ENCODE results near the gene CNBP. TPM values are rescaled to one million over a fixed set of nuclear protein-coding genes. Genes with fewer than 3 reads are reported as not detected.
A peak's percentile ranks its signal among the peaks of the same experiment; 100 is the strongest.

CNBP gene
- total RNA-seq, 1 experiment from 2014 or later: 353 TPM

GRCh38 chr3:129119365-129120100, 64.2 kb downstream of the CNBP start:
- CTCF ChIA-PET: interaction anchor here (3.7 kb wide), 1 partner anchor 66 kb away, joined by 16 read pairs; no protein-coding TSS in a partner anchor

More at GRCh38 chr3:129119365-129120100, 64.2 kb downstream of the CNBP start:
- Histone ChIP-seq H3K9me2 (ENCODE audit: insufficient read depth) (no peaks in the 10 kb centered on the region), H3K4me3 (replicated peaks in 1 of 2; ENCODE audit: low read depth in 1 of 2, low read length in 2 of 2) (peak overlapping the region; percentile 69 to 76; a peak in 3 of 4 replicates), H2AFZ (ENCODE audit: low read depth, low read length, poor library complexity, severe bottlenecking) (no peak overlapping the region), H3K27me3 (ENCODE audit: insufficient read depth, low read length) (no peaks in the 10 kb centered on the region), H3K4me2 (ENCODE audit: low read length) (peak overlapping the region; percentile 91; the same call in 1 of the 2 replicates), H3K27ac (ENCODE audit: low read depth, low read length) (no peak overlapping the region), H4K20me1 (ENCODE audit: insufficient read depth) (no peaks in the 10 kb centered on the region), H3K9ac (ENCODE audit: low read length) (peak overlapping the region; percentile 78; the same call in 1 of the 2 replicates), H3K4me1 (ENCODE audit: control insufficient read depth in 1 of 2, insufficient read depth in 2 of 2, low read length in 2 of 2) (peaks cover 16 to 36% of the 10 kb centered on the region in 2 experiments), H3K79me2 (ENCODE audit: insufficient read depth, low read length) (peaks cover 5% of the 10 kb centered on the region; the same call in 1 of the 2 replicates), H3K36me3 (ENCODE audit: control insufficient read depth in 1 of 2, insufficient read depth in 2 of 2, low read length in 2 of 2) (no peaks in the 10 kb centered on the region; a peak in 1 of 4 replicates), H3K9me3 (ENCODE audit: control insufficient read depth in 1 of 2, insufficient read depth in 1 of 2, low read depth in 1 of 2, low read length in 2 of 2) (no peaks in the 10 kb centered on the region)
- ATAC-seq (no peak), DNase-seq (ENCODE audit: low read depth, low spot score) (no peak)
- ChIA-PET RAD21 (ENCODE audit: low non-redundant PET in 1 of 2, low total read pairs in 2 of 2, uncharacterized antibody in 2 of 2, unreplicated experiment in 2 of 2) (no interaction called here), POLR2A (no interaction called here)
- TF ChIP-seq FOSL1 (IDR thresholded peaks at IDR 0.05; ENCODE audit: low read depth) (no peak), CTCF (IDR thresholded peaks at IDR 0.05 in 2 of 3, conservative IDR thresholded peaks at IDR 0.05 in 1 of 3; ENCODE audit: borderline replicate concordance in 1 of 3, insufficient read depth in 1 of 3, low read depth in 2 of 3, low read length in 2 of 3) (no peak), RAD21 (IDR thresholded peaks at IDR 0.05; ENCODE audit: low read depth) (no peak), ATF3 (IDR thresholded peaks at IDR 0.05) (no peak), CBX3 (IDR thresholded peaks at IDR 0.05; ENCODE audit: low read depth) (no peak), MAX (IDR thresholded peaks at IDR 0.05) (no peak), POLR2AphosphoS5 (IDR thresholded peaks at IDR 0.05; ENCODE audit: low read depth, low read length) (no peak), REST (IDR thresholded peaks at IDR 0.05; ENCODE audit: low read depth) (no peak), SP1 (IDR thresholded peaks at IDR 0.05; ENCODE audit: low read depth) (no peak), CEBPB (IDR thresholded peaks at IDR 0.05; ENCODE audit: low read depth) (no peak), SRF (IDR thresholded peaks at IDR 0.05; ENCODE audit: low read depth) (no peak), YY1 (IDR thresholded peaks at IDR 0.05; ENCODE audit: extremely low read depth, insufficient replicate concordance, low read depth, low read length) (no peak), ZBTB33 (IDR thresholded peaks at IDR 0.05; ENCODE audit: extremely low read depth, insufficient replicate concordance, low read length) (no peak), SIN3A (IDR thresholded peaks at IDR 0.05; ENCODE audit: low read depth) (no peak), ELF1 (IDR thresholded peaks at IDR 0.05; ENCODE audit: borderline replicate concordance, low read depth) (no peak), ZFX (IDR thresholded peaks at IDR 0.05) (no peak), EZH2 (IDR thresholded peaks at IDR 0.05) (no peak), POLR2A (IDR thresholded peaks at IDR 0.05; ENCODE audit: borderline replicate concordance, extremely low read depth, insufficient read depth, insufficient read length) (no peak)
- intact Hi-C loops (cut with micrococcal nuclease): no loop called here
- BruUV-seq (replicated peaks): no TSS peak
